Natural killer cell (primary cell): ENCODE measurements around the gene MAG. TPM values are rescaled to one million over a fixed set of nuclear protein-coding genes. Genes with fewer than 3 reads are reported as not detected.

Source experiments
- ATAC-seq, 3 donors: fragments of 150-1000 bp in 2 of 3; fragments of 200-7000 bp in 1 of 3; cut with Tn5 transposase; 1 replicate in 1 of 3; 2 replicates in 2 of 3; pipeline ENCODE4 v1.10.0; 2021; ENCODE audit warnings: mild to moderate bottlenecking in 2 of 3, moderate library complexity in 2 of 3
- DNase-seq, 2 donors: peaks; one replicate each; pipeline versions ENCODE4 v3.0.0 to v3.0.0-alpha.2; 2013 to 2021; ENCODE audit warnings: mixed read lengths in 1 of 2
- H3K27ac ChIP-seq: one replicate; pipeline ENCODE4 v1.5.1; 2013; ENCODE audit warnings: mild to moderate bottlenecking, low read length
- H3K27me3 ChIP-seq: one replicate; pipeline ENCODE4 v1.6.1; 2013; ENCODE audit warnings: low read length; ENCODE audit not compliant: control insufficient read depth, insufficient read depth
- H3K36me3 ChIP-seq: one replicate; pipeline ENCODE4 v1.6.1; 2013; ENCODE audit warnings: low read length; ENCODE audit not compliant: control insufficient read depth, insufficient read depth
- H3K4me1 ChIP-seq: one replicate; pipeline ENCODE4 v1.6.1; 2013; ENCODE audit warnings: low read length; ENCODE audit not compliant: control insufficient read depth, insufficient read depth
- H3K4me3 ChIP-seq: one replicate; pipeline ENCODE4 v1.5.1; 2013; ENCODE audit warnings: low read length
- H3K9me3 ChIP-seq: one replicate; pipeline ENCODE4 v1.6.1; 2013; ENCODE audit warnings: low read length; ENCODE audit not compliant: control insufficient read depth, insufficient read depth
- H3K27ac Mint-ChIP-seq, 2 donors: one replicate each; pipeline ENCODE4 v1.8.0; 2022; ENCODE audit warnings: mild to moderate bottlenecking in 2 of 2, mixed read lengths in 2 of 2, moderate library complexity in 1 of 2
- H3K27me3 Mint-ChIP-seq, 2 donors: one replicate each; pipeline ENCODE4 v1.8.0; 2022; ENCODE audit warnings: low read depth in 2 of 2, mixed read lengths in 2 of 2
- H3K36me3 Mint-ChIP-seq: one replicate; pipeline ENCODE4 v1.8.0; 2022; ENCODE audit warnings: mixed read lengths
- H3K4me1 Mint-ChIP-seq, 2 donors: one replicate each; pipeline ENCODE4 v1.8.0; 2022; ENCODE audit warnings: mixed read lengths in 2 of 2
- H3K4me3 Mint-ChIP-seq: one replicate; pipeline ENCODE4 v1.8.0; 2022; ENCODE audit warnings: mild to moderate bottlenecking, moderate library complexity, mixed read lengths
- H3K9me3 Mint-ChIP-seq, 2 donors: one replicate each; pipeline ENCODE4 v1.8.0; 2022; ENCODE audit warnings: mixed read lengths in 2 of 2
- WGBS: methylation state at CpG from one replicate; pipeline ENCODE4 v1.1.7; 2013; ENCODE audit warnings: missing lambda C conversion rate; ENCODE audit not compliant: insufficient coverage; 5-methylcytosine and 5-hydroxymethylcytosine counted together
- intact Hi-C: fragments of 100-400 bp; cut with micrococcal nuclease; formaldehyde crosslinking; loops from one replicate; pipeline ENCODE4 v1.14.2; 2022
- total RNA-seq, 4 donors: library from RNA; stranded (reverse); fragments of 120-200 nt in 1 of 4; gene quantifications; one replicate each; pipeline versions ENCODE4 v1.2.3 to v1.2.4, GENCODE V29; 2013 to 2022
- TF ChIP-seq, protein P1 (sequence below): fragments of 200-600 bp; IDR thresholded peaks from one replicate; pipeline ENCODE4 v1.8.0; 2022; ENCODE audit warnings: antibody characterized with exemption

MAG gene
- total RNA-seq, 3 donors from 2014 or later (not counting 1 experiment from before 2014, with no cell fraction given) = not detected

DNA sequence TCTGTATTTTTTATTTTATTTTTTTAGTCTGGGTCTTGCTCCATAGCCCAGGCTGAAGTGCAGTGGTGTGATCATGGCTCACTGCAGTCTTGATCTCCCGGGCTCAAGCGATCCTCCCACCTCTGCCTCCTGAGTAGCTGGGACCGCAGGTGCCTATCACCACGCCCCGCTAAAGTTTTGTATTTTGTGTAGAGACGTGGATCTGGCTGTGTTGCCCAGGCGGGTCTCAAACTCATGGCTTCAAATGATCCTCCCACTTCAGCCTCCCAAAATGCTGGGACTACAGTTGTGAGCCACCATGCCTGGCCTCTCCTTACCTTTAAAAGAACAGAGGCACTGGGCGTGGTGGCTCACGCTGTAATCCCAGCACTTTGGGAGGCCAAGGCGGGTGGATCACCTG is 4.2 kb upstream of the MAG start:
- ATAC-seq (no peak), DNase-seq (no peak)
- TF ChIP-seq, protein P1, sequence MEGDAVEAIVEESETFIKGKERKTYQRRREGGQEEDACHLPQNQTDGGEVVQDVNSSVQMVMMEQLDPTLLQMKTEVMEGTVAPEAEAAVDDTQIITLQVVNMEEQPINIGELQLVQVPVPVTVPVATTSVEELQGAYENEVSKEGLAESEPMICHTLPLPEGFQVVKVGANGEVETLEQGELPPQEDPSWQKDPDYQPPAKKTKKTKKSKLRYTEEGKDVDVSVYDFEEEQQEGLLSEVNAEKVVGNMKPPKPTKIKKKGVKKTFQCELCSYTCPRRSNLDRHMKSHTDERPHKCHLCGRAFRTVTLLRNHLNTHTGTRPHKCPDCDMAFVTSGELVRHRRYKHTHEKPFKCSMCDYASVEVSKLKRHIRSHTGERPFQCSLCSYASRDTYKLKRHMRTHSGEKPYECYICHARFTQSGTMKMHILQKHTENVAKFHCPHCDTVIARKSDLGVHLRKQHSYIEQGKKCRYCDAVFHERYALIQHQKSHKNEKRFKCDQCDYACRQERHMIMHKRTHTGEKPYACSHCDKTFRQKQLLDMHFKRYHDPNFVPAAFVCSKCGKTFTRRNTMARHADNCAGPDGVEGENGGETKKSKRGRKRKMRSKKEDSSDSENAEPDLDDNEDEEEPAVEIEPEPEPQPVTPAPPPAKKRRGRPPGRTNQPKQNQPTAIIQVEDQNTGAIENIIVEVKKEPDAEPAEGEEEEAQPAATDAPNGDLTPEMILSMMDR = no peak
- peaks cover 8 to 20% of the 10 kb centered on the region in 2 donors for H3K27me3 Mint-ChIP-seq
- no peaks in the 10 kb centered on the region for H3K36me3 Mint-ChIP-seq
- Histone ChIP-seq H3K27me3 (no peaks in the 10 kb centered on the region), H3K27ac (no peak overlapping the region), H3K9me3 (no peaks in the 10 kb centered on the region), H3K36me3 (no peaks in the 10 kb centered on the region), H3K4me3 (no peak overlapping the region), H3K4me1 (peaks cover 1% of the 10 kb centered on the region)
- WGBS = 98% methylated on average over 10 of the region's 10 CpGs
- no peaks in the 10 kb centered on the region for H3K9me3 Mint-ChIP-seq
- intact Hi-C loops = no loop called here
- no peak overlapping the region for H3K27ac Mint-ChIP-seq
- H3K4me3 Mint-ChIP-seq = no peak overlapping the region
- H3K4me1 Mint-ChIP-seq = no peaks in the 10 kb centered on the region

DNA sequence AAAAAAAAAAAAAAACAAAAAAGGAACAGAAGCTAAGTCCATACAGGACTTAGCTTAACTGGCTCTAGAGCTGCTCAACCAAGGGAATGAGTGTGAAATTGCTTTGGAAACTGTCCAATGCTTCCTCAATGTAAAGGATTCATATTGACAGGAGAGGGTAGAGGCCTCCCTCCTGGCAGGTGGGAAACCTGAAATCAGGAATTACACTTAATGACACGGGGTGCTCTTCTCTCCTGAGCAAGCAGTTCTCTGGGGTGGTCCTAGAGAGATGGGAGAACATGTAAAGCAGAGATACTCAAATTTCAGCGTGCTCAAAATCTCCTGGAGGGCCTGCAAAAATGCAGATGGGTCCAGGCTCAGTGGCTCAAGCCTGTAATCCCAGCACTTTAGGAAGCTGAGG is 3.6 kb upstream of the MAG start:
- no peaks in the 10 kb centered on the region for H3K27me3 ChIP-seq
- DNase-seq (no peak), ATAC-seq (no peak)
- H3K4me1 Mint-ChIP-seq = no peaks in the 10 kb centered on the region
- no peaks in the 10 kb centered on the region for H3K36me3 Mint-ChIP-seq
- H3K4me3 ChIP-seq = no peak overlapping the region
- H3K9me3 Mint-ChIP-seq = no peaks in the 10 kb centered on the region
- TF ChIP-seq, protein P1 = no peak
- H3K27ac ChIP-seq = no peak overlapping the region
- no peak overlapping the region for H3K27ac Mint-ChIP-seq
- intact Hi-C loops = no loop called here
- H3K4me3 Mint-ChIP-seq = no peak overlapping the region
- H3K4me1 ChIP-seq = no peaks in the 10 kb centered on the region
- no peaks in the 10 kb centered on the region for H3K36me3 ChIP-seq
- 88% methylated on average over 2 of the region's 2 CpGs for WGBS
- H3K27me3 Mint-ChIP-seq = peaks cover 2 to 13% of the 10 kb centered on the region in 2 donors
- H3K9me3 ChIP-seq = no peaks in the 10 kb centered on the region

DNA sequence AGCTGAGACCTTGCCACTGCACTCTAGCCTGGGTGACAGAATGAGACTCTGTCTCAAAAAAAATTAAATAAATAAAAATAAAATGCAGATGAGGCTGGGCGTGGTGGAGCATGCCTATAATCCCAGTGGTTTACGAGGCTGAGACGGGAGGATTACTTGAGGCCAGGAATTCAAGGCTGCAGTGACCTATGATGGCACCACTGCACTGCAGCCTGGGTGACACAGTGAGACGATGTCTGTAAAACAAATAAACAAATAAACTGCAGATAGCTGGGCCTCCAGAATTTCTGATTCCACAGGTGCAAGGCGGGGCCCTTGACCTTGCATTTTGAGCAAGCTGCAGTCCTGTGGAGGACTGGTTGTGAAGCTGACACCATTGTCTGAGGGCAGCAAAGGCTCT is 3.1 kb upstream of the MAG start:
- ATAC-seq (no peak), DNase-seq (no peak)
- H3K9me3 Mint-ChIP-seq = no peaks in the 10 kb centered on the region
- peaks cover 0 to 11% of the 10 kb centered on the region in 2 donors for H3K27me3 Mint-ChIP-seq
- Histone ChIP-seq H3K4me1 (no peaks in the 10 kb centered on the region), H3K4me3 (no peak overlapping the region), H3K9me3 (no peaks in the 10 kb centered on the region), H3K36me3 (no peaks in the 10 kb centered on the region), H3K27me3 (no peaks in the 10 kb centered on the region), H3K27ac (no peak overlapping the region)
- no peak overlapping the region for H3K4me3 Mint-ChIP-seq
- H3K36me3 Mint-ChIP-seq = no peaks in the 10 kb centered on the region
- intact Hi-C loops = no loop called here
- WGBS = 94% methylated on average over 5 of the region's 5 CpGs
- H3K4me1 Mint-ChIP-seq = no peaks in the 10 kb centered on the region
- no peak overlapping the region for H3K27ac Mint-ChIP-seq
- TF ChIP-seq, protein P1 = no peak

DNA sequence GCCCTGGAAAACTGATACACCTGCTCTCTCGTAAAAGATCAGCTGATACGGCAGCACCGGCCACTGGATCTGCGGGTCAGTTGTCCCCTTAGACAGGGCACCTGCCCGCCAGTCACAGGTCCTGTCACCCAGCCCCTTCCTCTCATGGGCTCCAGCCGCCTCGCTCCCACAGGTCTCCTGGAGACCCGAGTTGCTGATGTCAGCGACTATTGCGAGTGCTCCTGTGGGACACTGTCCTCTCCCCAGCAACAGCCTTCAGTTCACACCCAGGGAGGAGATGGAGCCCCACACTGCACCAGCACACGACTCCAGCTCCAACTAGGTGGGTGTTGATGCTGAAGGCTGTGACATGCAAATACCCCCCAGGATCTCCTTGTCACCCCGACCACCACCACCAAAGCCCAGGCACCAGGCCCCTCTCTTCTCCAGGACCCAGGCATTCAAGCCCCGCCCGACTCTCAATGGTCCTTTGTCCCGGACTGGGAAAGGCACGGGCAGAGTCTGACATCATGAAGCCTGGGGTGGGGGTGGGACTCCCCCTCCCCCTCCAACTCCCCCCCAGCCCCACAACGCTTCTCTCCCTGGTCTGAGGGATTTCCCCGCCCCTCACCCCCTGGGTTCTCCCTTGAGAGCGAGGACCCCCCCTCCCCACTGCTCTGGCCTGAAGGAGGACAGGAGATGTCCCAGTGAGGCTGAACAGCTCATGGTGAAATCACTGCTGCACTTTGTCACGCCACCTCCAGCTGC is 1.4 kb upstream of the MAG start:
- TF ChIP-seq, protein P1 = no peak
- H3K36me3 ChIP-seq = no peaks in the 10 kb centered on the region
- Mint-ChIP-seq H3K4me3 (no peak overlapping the region), H3K27me3 (no peaks in the 10 kb centered on the region), H3K27ac (no peak overlapping the region), H3K9me3 (no peaks in the 10 kb centered on the region), H3K4me1 (no peaks in the 10 kb centered on the region), H3K36me3 (no peaks in the 10 kb centered on the region)
- 89% methylated on average over 16 of the region's 20 CpGs for WGBS
- DNase-seq (no peak), ATAC-seq (no peak)
- H3K9me3 ChIP-seq = no peaks in the 10 kb centered on the region
- no peaks in the 10 kb centered on the region for H3K27me3 ChIP-seq
- intact Hi-C loops = no loop called here
- peaks cover 4% of the 10 kb centered on the region for H3K4me1 ChIP-seq
- H3K4me3 ChIP-seq = no peak overlapping the region
- no peak overlapping the region for H3K27ac ChIP-seq
